Osteoblast (primary cell): ENCODE results near the gene RTEL1. TPM values are rescaled to one million over a fixed set of nuclear protein-coding genes. Genes with fewer than 3 reads are reported as not detected.
A peak's percentile ranks its signal among the peaks of the same experiment; 100 is the strongest.

Experiments
- DNase-seq: peaks from one replicate; pipeline ENCODE4 v3.0.0; 2011; ENCODE audit warnings: low spot score, mixed read lengths; ENCODE audit not compliant: insufficient read length; ENCODE audit errors: missing footprints
- H2AFZ ChIP-seq: 2 replicates; pipeline ENCODE4 v1.6.0; 2011; ENCODE audit warnings: mild to moderate bottlenecking, low read length
- H3K27ac ChIP-seq: 2 replicates; pipeline ENCODE4 v1.5.1; 2011; ENCODE audit warnings: mild to moderate bottlenecking, low read depth, low read length, moderate library complexity
- H3K27me3 ChIP-seq: 2 replicates; pipeline ENCODE4 v1.6.0; 2012; ENCODE audit warnings: mild to moderate bottlenecking, control low read depth, inconsistent platforms, low read length, moderate library complexity; ENCODE audit not compliant: insufficient read depth
- H3K36me3 ChIP-seq: 2 replicates; pipeline ENCODE4 v1.5.1; 2011; ENCODE audit warnings: mild to moderate bottlenecking, low read length, control low read depth, moderate library complexity; ENCODE audit not compliant: insufficient read depth
- H3K4me1 ChIP-seq: 2 replicates; pipeline ENCODE4 v1.5.1; 2011; ENCODE audit warnings: mild to moderate bottlenecking, low read length, control low read depth, moderate library complexity; ENCODE audit not compliant: insufficient read depth
- H3K4me2 ChIP-seq: 2 replicates; pipeline ENCODE4 v1.6.0; 2011; ENCODE audit warnings: mild to moderate bottlenecking, low read length; ENCODE audit not compliant: insufficient read depth
- H3K4me3 ChIP-seq: fragments of 200-600 bp; sonication (generic); 3 replicates; pipeline ENCODE4 v1.5.1; 2012; ENCODE audit warnings: mild to moderate bottlenecking, low read length, inconsistent platforms; ENCODE audit not compliant: insufficient read depth
- H3K79me2 ChIP-seq: 2 replicates; pipeline ENCODE4 v1.6.0; 2012; ENCODE audit warnings: mild to moderate bottlenecking, low read length, control low read depth, inconsistent platforms; ENCODE audit not compliant: insufficient read depth
- H3K9me3 ChIP-seq: 2 replicates; pipeline ENCODE4 v1.5.1; 2011; ENCODE audit warnings: low read depth, low read length, control low read depth
- H4K20me1 ChIP-seq: 2 replicates; pipeline ENCODE4 v1.6.0; 2012; ENCODE audit warnings: mild to moderate bottlenecking, low read length, control low read depth; ENCODE audit not compliant: insufficient read depth
- CTCF ChIP-seq: IDR thresholded peaks from 2 replicates; pipeline ENCODE4 v1.5.1; 2011; ENCODE audit warnings: mild to moderate bottlenecking, low read depth, low read length, moderate library complexity; ENCODE audit errors: extremely low read depth
- total RNA-seq: library from RNA; depleted of rRNA; stranded (reverse); fragments of >200 nt; gene quantifications from 2 replicates; pipeline ENCODE4 v1.2.3, GENCODE V29; 2012

The RTEL1 gene
- total RNA-seq, 1 donor = 10.9 TPM

DNA sequence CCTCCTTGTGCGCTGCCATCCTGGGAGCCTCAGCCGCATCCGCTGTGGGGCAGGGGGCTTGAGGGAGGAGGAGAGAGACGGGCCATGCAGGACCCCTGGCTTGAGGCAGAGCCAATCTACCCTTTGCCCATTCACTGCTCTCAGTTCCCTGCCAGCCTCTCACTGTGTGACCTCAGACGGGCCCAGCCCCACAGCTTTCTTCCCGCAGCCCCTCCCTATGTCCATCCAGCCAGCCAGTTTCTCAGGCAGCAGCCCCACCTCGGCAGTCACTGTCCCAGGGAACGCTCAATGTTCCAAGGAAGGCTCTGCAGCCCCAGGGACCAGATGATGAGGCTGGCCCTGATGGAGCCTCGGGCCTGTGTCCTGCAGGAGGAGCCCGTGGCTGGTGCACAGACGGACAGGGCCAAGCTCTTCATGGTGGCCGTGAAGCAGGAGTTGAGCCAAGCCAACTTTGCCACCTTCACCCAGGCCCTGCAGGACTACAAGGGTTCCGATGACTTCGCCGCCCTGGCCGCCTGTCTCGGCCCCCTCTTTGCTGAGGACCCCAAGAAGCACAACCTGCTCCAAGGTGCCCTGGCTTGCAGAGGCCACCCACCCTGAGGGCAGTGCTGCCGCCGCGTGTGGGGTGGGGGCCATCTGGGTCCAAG lies 34.4 kb downstream of the RTEL1 start:
- Histone ChIP-seq H3K9me3 (no peaks in the 10 kb centered on the region), H3K4me2 (no peak overlapping the region), H2AFZ (no peak overlapping the region), H3K4me1 (peaks cover 9% of the 10 kb centered on the region), H4K20me1 (no peaks in the 10 kb centered on the region), H3K4me3 (no peak overlapping the region), H3K36me3 (peaks cover 3% of the 10 kb centered on the region), H3K27me3 (no peaks in the 10 kb centered on the region), H3K79me2 (no peaks in the 10 kb centered on the region), H3K27ac (no peak overlapping the region)
- TF ChIP-seq CTCF = no peak
- DNase-seq = peak; percentile 95

- Histone ChIP-seq H3K4me3 (no peak overlapping the region), H3K36me3 (peaks cover 3% of the 10 kb centered on the region)
- no peak for TF ChIP-seq CTCF
Measured at GRCh38 chr20:63693083-63693732, 35.1 kb downstream of the RTEL1 start.

GRCh38 chr20:63693733-63694583 lies 35.8 kb downstream of the RTEL1 start:
- Histone ChIP-seq H3K4me2 (no peak overlapping the region), H3K27ac (no peak overlapping the region), H3K9me3 (no peaks in the 10 kb centered on the region), H3K4me1 (peaks cover 23% of the 10 kb centered on the region), H3K27me3 (no peaks in the 10 kb centered on the region), H2AFZ (no peak overlapping the region), H4K20me1 (no peaks in the 10 kb centered on the region), H3K79me2 (no peaks in the 10 kb centered on the region), H3K4me3 (no peak overlapping the region), H3K36me3 (peaks cover 3% of the 10 kb centered on the region)
- peak; percentile 85 for DNase-seq
- no peak for TF ChIP-seq CTCF

More at GRCh38 chr20:63693083-63693732, 35.1 kb downstream of the RTEL1 start:
- Histone ChIP-seq H3K79me2 (no peaks in the 10 kb centered on the region), H3K9me3 (no peaks in the 10 kb centered on the region), H4K20me1 (no peaks in the 10 kb centered on the region), H3K4me2 (no peak overlapping the region), H2AFZ (no peak overlapping the region), H3K27me3 (no peaks in the 10 kb centered on the region), H3K27ac (no peak overlapping the region), H3K4me1 (peaks cover 15% of the 10 kb centered on the region)
- DNase-seq = peak; percentile 49
